ENCODE results near the gene LRRC27.

The LRRC27 gene

DNA sequence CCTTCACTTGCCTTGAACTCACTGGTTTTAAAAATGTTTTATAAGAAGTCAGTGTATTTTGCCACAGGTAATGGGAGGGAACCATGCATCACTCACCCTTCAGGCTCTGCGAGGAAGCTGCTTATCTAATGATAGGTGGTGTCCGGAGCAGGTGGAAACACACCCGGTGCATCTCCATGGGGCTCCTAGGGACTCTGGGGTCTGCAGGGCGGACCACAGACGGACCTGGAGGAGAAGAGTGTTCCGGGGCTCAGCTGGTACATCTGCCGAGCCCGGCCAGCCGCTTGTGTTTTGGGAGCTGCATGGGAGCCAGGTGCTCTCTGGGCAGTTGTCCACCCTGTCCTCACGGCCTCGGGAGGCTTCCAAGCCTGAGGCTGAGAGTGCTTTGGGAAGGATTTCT is 7.3 kb downstream of the LRRC27 start:
- no peak for DNase-seq

DNA sequence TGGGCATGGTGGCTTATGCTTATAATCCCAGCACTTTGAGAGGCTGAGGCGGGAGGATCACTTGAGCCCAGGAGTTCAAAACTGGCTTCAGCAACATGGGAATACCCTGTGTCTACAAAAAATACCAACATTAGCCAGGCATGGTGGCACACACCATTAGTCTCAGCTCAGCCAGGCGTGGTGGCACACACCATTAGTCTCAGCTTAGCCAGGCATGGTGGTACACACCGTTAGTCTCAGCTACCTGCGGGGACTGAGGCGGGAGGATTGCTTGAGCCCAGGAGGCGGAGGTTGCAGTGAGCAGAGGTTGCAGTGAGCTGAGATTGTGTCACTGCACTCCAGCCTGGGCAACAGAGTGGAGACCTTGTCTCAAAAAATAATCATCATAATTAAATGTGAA is 9.0 kb downstream of the LRRC27 start:
- no peak for DNase-seq

DNA sequence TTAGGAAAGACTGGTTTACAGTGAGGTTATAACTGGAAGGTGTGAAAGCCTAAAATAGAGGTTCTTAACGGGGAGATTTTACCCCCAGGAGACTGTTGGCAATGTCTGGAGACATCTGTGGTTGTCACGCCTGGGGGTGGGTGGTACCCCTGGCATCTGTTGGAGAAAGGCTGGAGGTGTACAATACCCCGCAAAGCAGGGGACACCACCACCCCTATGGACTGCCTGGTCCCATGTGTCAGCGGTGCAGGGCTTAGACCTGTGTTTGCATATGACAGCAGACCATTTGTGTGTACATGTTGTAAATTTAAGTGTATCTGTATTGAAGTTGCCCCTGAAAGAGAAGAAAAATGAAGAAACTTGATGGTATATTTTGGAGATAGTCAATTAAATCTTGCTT is 9.8 kb downstream of the LRRC27 start:
- no peak for DNase-seq

DNA sequence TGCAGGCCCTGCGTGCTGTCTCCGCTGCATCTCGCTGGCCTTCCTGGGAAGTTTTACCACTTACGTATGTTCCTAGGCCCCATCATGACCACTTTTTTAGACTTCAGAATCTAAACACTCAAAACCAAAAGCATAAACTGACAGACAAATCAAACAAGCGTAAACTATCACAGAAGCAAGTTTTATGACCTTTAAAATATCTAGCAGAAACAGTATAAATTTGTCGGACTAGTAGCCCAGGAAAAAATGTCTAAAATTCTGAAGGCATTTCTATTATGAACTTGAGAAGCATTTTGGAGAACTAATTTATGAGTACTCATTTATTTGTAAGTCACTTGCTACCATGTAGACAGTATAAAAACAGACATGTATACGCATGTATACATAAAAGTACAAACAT is 10.6 kb downstream of the LRRC27 start:
- DNase-seq, result no peak

DNA sequence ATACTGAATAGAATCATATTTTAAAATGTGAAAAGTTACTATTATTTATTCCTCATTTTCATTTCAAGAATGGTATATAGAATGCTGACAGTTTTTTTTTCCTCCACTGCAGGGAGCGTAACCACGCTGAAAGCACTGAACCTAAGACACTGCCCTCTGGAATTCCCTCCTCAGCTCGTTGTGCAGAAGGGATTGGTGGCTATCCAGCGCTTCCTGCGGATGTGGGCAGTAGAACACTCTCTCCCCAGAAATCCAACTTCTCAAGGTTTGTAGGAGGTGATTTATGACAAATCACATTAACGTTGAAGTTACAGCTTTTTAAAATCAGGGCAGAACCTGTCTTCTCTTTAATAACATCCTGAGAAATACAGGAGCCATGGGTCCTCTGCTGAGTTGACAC is 12.4 kb downstream of the LRRC27 start:
- DNase-seq, result no peak

DNA sequence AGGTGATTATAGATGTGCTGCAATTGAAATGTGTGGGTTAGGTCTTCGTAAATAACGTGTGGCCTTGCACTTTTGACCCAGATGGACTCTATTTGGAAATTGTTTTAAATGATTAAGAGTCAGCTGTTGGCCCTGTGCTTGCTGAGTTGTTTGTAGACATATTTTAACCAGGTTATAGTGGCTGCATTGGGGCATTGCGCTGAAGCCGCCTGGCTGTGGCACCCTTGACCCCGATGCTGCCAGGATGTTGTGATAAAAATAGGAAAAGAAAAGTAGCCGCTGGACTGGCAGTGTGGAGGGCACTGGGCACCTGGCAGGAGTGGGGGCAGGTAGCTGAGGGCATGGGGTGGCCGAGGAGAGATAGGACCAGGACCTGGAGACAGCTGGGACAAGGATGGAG is 13.4 kb downstream of the LRRC27 start:
- DNase-seq, result no peak

DNA sequence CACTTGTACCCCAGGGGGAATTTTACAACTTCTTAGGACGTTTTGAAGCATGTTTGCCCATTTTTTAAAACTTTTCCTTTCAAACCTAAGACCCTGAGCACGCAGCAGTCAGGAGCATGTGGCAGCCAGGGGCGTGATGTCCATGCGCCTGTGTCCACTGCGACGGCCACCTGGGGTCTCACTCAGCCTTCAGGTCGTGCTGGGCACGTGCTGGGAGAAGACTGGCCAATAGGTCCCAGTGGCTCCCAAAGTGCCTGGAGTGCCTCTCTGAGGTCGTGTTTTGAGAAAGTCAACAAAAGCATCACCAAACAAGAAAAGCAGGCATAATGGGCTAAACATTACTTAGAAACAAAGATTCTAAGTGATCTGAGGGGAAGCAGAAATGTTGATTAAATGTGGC is 14.8 kb downstream of the LRRC27 start:
- no peak for DNase-seq

DNA sequence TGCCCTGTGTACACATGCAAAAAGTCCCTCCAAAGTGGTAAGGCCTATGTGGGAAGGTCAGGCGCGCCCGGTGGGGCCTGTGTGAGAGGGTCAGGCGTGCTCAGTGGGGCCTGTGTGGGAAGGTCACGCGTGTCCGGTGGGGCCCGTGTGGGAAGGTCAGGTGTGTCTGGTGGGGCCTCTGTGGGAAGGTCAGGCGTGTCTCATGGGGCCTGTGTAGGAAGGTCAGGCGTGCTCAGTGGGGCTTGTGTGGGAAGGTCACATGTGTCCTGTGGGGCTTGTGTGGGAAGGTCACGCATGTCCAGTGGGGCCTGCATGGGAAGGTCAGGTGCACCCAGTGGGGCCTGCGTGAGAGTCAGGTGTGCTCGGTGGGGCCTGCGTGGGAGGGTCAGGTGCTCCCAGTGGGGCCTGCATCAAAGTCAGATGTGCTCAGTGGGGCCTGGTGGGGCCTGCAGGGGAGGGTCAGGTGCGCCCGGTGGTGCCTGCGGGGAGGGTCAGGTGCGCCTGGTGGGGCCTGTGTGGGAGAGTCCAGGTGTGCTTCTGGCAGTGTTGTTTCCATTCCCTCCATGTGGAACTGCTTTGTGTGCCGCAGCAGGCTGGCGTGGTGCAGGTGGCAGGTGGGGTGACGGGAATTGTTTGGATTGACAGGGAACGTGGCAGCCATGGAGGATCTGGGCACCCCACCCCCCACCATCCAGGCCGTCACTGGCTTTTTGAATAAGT is 15.4 kb downstream of the LRRC27 start:
- no peak for DNase-seq

DNA sequence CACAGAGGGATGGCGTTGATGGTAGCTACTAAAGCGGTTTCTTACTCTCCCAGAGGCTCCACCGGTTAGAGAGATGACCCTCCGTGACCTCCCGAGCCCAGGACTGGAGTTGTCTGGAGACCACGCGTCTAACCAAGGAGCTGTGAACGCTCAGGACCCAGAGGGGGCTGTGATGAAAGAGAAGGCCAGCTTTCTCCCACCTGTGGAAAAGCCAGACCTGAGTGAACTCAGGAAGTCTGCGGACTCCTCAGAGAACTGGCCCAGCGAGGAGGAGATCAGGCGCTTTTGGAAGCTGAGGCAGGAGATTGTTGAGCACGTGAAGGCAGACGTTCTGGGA is 15.9 kb downstream of the LRRC27 start:
- no peak for DNase-seq

DNA sequence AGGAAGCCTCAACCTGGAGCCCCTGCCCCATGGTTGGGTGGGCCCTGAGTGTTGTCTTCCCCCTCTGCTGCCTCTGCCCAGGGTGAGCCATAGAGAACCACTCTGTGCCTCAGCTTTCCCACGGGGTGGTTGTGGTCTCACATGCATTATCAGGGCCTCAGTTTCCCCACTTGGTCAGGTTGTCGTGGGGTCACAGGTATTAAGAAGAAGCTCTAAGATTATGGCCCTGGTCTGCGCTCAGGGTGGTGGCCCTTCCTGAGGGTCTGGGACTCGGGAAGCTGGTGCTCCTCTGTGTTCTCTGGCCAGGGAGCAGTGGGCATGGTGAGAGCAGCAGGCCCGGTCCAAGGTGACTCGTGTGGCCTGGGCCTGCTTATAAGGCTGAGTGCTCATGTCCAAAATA is 17.8 kb downstream of the LRRC27 start:
- no peak for DNase-seq

DNA sequence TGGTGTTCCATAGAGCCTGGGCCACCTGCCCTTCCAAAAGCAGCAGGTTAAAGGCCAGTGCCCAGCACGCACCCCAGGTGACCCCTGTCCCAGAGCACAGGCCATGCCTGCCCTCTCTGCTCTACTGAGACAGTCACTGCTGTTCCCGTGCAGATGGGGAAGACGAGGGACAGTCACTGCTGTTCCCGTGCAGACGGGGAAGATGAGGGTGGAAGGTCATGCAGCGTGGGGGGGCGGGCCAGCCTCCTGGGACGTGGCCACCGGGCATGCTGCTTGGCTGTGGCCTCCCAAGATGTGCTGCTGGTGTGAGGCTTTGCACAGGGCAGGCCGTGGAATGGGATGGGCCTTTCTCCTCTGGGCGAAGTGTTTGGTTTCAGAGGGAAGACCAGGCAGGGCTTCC is 18.4 kb downstream of the LRRC27 start:
- no peak for DNase-seq

DNA sequence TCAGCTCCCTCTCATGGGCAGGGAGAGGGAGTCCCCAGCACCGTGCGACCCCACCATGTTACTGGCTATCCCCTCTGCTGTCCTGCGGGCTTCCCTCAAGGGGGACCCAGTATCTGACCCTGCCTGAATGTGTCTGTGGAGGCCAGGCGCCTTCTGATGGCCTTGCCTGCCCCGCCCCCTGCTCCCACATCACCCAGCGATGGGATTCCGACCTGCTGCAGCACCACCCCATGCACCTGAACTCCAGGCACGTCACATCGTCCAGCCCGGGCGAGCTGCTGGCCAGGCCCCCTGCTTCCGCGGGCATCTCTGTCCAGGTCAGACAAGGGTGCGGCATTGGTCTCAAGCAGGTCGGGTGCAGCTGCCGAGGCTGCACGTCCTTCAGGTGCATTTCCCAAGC is 19.0 kb downstream of the LRRC27 start:
- DNase-seq, result no peak

DNA sequence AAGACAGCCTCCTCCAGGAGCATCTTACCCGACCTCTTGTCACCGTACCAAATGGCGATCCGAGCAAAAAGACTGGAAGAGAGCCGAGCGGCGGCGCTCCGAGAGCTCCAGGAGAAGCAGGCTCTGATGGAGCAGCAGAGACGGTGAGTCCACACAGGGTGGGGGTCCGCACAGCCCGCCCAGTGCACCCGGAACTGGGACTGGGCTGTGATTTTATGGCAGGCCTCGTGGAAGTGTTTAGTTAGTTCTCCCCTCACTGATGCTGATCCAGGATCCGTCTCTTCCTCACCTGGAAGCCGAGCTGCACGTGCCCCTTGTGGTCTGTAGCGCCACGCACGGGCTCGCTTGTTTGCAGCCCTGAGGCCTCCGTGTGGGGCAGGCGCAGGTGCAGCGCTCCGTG is 19.6 kb downstream of the LRRC27 start:
- DNase-seq, result no peak

DNA sequence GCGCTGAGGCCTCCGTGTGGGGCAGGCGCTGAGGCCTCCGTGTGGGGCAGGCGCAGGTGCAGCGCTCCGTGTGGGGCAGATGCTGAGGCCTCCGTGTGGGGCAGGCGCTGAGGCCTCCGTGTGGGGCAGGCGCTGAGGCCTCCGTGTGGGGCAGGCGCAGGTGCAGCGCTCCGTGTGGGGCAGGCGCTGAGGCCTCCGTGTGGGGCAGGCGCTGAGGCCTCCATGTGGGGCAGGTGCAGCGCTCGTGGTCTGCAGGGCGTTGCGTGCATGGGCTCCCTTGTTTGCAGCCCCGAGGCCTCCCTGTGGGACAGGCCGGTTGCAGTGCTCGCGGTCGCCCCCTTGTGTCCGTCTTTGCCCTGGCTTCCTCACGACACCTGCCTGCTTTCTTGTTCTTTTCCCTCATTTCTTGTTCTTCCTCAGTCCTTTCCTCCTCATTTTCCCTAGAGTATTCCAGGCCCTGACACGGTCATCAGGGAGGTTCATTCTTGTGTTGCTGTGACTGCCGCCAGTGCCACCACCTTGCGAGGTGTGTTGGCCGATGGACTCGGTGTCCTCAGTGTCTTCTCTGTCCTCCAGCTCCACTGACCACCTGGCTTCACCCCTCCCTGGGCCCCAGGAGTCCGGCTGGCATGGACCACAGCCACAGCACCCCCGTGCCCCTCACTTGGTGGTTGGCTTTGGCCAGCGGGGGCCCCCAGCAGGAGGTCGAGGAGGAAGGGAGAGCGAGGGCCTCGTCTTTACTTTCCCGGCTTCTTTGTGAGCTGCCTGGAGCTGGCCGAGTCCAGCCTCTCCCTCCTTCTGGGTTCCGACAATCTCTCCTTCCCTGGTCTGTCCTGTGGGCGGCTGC is 20.7 kb downstream of the LRRC27 start:
- peak; percentile 72 for DNase-seq

DNA sequence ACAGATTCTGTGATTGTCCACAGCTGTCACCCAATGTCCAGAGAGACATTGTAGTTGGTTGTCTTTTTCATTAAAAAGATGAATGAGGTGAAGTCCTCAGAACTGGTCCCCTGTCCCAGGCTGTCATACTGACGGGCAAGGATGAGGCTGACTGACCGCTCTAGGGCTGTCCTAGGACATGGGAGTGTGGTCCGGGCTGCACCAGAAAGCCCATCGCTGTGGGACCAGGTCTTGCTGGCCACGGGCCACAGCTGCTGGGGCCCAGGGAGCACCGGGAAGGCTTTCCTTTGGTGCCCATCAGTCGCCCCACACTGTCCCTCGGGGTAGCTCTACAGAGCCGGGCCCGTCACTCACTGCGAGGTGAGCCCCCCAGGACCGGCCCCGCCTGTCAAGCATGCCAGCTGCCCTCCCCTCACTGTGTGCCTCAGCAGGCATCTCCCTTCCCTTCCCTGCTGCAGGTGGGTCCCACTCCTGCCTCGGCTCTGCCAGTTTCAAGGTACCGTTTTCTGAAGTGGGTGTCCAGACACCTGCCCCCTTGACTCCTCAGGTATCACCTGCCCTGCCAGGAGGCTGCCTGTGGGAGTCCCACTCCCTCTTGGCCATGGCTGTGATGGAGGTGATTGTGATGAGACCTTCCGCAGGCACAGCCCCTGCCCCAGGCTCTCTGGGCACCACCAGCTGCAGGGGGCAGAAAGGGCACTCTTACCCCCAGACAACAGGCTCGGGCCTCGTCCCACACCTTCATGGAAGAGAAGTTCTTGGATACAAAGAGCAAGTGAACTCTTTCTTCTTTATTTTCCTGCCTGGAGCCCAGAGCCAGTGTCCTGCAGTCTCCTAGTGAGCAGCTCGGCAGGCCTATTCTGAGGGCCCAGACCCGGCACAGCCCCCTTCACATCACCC is 21.7 kb downstream of the LRRC27 start:
- DNase-seq, result no peak

DNA sequence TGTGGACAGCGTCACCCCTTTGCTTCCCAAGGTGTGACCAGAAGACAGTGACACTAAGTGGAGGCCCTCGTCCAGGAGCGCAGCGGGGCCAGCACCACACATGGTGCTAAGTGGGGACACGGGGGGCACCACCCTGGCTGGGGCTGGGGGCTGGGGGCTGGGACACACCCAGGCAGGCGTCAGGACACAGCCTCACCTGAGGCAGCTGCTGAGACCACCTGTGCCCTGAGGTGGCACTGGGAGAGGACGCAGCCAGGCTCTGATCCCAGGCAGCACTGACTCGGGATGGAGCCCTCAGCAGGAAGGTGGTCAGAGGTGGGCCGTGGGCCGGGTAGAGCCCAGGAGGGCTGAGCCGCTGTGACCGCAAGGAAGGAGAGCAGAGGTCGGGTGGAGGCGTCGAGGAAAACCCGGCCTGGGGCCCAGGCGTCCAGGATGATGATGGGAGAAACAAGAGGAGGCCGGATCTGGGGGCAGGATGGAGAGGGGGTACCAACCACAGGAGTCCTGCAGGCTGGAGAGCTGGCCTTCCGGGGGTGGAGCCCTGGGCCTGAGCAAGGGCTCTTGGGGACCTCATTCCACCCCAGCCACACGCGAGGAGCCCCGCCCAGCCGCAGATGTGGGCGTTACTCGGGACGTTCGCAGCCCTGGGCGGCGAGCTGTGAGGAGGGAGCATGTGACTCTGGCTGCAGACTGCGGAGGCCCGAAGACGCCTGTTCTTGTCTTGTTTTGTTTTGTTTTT is 22.5 kb downstream of the LRRC27 start:
- DNase-seq, result no peak

DNA sequence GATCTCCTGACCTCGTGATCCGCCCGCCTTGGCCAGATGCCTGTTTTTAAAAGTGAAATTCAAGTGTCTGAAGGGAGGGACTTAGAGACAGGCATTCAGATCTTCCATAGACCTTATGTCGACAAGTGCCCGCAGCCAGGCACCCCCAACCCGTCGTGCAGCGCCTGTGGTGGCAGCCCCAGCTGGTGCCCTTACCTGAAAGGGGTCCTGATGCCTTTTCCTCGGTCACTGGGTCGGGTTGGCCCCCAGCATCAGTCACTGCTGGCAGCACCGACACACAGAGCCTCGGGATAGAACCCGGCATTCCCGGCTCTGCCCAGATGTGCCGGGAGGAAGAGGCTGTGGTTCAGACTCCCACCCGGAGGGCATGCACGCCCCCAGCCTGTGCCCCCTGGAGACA is 23.3 kb downstream of the LRRC27 start:
- DNase-seq, result no peak

DNA sequence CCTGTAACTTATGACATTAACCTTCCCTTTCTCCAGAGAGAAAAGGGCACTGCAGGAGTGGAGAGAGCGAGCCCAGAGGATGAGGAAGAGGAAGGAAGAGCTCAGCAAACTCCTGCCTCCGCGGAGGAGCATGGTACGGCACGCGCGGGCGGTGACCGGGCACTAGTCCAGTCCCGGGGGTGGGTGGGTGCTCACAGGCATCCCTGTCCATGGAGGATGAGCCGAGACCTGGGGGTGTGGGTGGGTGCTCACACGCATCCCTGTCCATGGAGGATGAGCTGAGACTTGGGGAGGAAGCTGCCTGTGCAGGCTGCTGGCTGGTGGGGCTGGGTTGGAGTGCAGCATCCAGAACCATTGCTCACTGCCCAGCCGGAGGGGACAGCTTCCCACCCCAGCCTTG is 23.8 kb downstream of the LRRC27 start:
- DNase-seq, result no peak

DNA sequence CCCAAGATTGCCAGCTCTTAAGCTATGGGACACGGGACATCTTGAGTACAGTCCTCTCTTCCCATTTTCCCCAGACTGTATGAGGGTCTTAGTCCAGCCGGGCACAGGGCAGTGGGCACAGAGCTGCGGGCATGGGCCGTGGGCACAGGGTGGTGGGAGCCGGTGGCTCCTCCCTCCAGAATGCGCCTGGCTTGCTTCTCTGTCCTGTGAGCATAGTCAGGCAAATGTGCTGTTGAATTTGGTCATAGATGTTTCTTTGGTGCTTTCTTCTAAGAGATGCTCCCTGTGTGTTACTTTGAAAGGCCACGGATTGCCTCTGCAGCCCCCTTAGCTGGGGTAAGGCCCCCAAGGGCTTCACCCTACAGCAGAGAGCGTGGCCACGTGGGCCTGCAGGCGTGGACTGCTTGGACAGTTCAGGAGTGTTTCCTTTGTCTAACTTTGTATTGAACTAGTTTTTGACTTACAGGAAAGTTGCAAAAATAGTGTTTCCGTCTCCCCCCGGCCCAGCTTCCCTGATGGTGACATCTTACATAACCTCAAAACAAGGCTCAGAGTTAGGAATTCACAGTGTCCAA is 24.7 kb downstream of the LRRC27 start:
- DNase-seq, result no peak

DNA sequence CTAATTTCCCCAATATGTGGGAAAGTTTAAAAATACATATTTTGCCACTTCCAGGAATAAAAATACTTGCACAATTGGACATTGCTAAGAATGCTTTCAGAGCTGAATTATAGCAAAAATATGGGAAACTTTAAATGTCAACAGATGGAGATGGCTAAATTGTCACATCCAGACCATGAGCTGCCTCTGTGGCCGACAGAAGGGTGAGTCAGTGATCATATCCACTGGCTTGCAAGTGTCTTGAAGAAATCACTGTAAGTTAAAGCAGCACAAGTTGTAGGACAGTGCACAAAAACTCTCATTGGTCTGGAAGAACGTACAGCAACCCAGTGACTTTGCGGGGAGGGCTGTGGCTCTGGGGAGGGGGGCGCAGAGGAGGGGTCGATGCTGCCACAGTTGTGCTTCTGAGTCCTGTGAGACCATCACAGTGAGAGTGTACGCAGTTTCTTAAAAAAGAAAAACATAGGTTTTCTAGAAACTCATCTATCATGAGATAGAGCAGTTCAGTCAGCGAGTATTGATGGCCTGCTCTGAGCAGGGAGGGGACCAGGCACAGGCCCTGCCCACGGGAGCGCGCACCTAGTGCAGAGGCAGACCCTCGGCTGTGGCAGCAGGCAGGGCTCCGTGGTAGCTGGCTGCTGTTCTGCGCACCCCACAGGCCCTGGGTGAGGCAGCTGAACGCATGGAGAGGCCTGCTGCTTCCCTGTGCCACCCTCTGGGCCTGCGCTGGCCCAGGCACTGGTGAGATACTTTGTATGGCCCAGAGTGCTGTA is 25.5 kb downstream of the LRRC27 start:
- no peak for DNase-seq

DNA sequence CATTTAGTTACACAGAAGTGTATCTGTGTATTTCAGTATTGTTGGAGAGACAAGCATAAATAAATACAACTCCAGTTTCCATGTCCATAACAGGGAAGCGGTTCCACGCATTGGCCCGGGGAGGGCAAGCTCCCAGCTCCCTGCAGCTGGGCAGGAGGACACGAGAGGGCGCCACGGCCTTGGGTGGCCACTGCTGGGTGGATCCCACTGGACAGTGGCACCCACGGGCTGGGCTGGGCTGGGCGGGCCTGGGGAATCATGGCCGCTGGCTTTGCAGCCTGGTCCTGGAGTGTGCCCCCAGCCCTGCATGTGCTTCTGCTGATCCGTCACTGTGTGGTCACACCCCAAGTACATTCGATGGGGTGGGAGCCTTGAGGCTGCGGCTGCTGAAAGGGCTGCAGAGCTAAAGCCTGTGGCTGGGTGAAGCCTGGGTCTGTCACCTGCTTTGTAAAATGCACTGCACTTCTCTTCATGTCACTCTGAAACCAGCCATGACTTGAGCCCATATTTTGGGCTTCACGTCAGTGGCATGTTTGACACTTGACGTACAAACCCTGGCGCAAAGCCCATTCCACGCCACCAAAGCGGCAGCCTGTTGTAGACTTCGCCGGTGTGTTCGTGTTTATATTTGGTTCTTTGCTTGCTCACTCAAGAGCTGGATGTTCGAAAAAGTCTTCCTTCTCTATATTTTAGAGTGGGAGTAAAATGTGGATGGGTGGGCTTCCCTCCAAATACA is 27.5 kb downstream of the LRRC27 start:
- DNase-seq, result no peak

Data from CD4-positive, alpha-beta T cell treated with Interleukin-21 for 1 hour (primary cell).